Natural killer cell treated with Interleukin-12 subunit alpha and Interleukin-12 subunit beta and Interleukin-15 and Interleukin-18, amount 100 ng/mL, for 72 hours (primary cell): ENCODE results near the gene MMP24. TPM values are rescaled to one million over a fixed set of nuclear protein-coding genes. Genes with fewer than 3 reads are reported as not detected.
A peak's percentile ranks its signal among the peaks of the same experiment; 100 is the strongest.
"Not testable (repeated sequence)": the region's sequence is repeated elsewhere in the genome, so short reads cannot be mapped to it uniquely, and the experiment has no call there.

Experiments
- ATAC-seq, 2 donors: fragments of 150-1000 bp; cut with Tn5 transposase in 1 of 2; sonication (Bioruptor Pico), chemical (Tn5 transposase) in 1 of 2; 2 replicates each; pipeline ENCODE4 v1.10.0; 2021
- DNase-seq: peaks from one replicate; pipeline ENCODE4 v3.0.0; 2022; ENCODE audit warnings: low spot score
- H3K27ac Mint-ChIP-seq, 2 donors: 1 replicate in 1 of 2; 2 replicates in 1 of 2; pipeline ENCODE4 v1.8.0; 2022; ENCODE audit warnings: mixed read lengths in 2 of 2, mild to moderate bottlenecking in 1 of 2, moderate library complexity in 1 of 2
- H3K27me3 Mint-ChIP-seq, 2 donors: 1 replicate in 1 of 2; 2 replicates in 1 of 2; pipeline ENCODE4 v1.8.0; 2022; ENCODE audit warnings: mixed read lengths in 2 of 2
- H3K36me3 Mint-ChIP-seq: one replicate; pipeline ENCODE4 v1.8.0; 2022; ENCODE audit warnings: mixed read lengths
- H3K4me1 Mint-ChIP-seq, 2 donors: 1 replicate in 1 of 2; 2 replicates in 1 of 2; pipeline ENCODE4 v1.8.0; 2022; ENCODE audit warnings: low read depth in 2 of 2, mixed read lengths in 2 of 2, mild to moderate bottlenecking in 1 of 2
- H3K4me3 Mint-ChIP-seq: one replicate; pipeline ENCODE4 v1.8.0; 2022; ENCODE audit warnings: mixed read lengths
- H3K9me3 Mint-ChIP-seq: 2 replicates; pipeline ENCODE4 v1.8.0; 2022; ENCODE audit warnings: mixed read lengths
- total RNA-seq, 2 donors: library from RNA; stranded (reverse); gene quantifications; one replicate each; pipeline ENCODE4 v1.2.3, GENCODE V29; 2022

MMP24 gene
- total RNA-seq, 2 donors from 2014 or later, result not detected

DNA sequence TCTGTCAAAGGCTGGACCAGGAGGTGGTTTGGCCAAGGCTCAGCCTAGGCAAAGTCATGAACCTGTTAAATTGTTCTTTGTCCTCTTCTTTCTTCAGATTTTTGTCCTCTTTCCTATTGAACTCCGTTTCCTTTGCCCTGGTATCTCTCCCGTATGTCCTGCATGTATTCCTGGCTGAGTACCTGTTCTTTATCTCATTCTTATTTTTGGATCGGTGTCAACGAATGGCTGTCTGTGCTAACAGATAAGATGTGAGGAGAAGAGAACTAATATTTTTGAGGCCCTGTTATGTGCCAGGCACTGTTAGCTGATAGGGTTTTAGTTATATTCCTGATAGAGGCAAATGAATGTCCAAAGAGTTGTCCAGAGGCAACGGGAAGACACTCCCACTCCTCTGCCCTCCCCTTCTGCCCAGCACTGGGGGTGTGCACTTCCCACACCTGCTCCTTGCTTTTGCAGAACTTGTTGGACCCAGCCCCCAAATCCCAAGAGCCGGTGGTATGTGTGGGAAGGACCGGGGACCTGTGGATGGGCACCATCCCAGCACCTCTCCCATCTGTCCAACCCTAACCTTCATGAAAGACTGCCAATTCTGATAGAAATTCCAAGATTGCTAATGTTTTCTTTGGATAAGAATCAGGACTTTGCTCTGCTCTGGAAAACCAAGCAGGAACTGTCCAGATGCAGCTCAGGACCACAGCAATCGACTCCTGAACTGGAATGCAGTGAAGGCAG, 30.9 kb downstream of the MMP24 start:
- H3K27ac Mint-ChIP-seq, result no peak overlapping the region
- ATAC-seq, result no peak
- peaks cover 3 to 11% of the 10 kb centered on the region in 2 donors for H3K4me1 Mint-ChIP-seq
- no peak for DNase-seq
- no peaks in the 10 kb centered on the region for H3K9me3 Mint-ChIP-seq
- H3K36me3 Mint-ChIP-seq, result no peaks in the 10 kb centered on the region
- H3K27me3 Mint-ChIP-seq, result no peaks in the 10 kb centered on the region
- H3K4me3 Mint-ChIP-seq, result no peak overlapping the region

DNA sequence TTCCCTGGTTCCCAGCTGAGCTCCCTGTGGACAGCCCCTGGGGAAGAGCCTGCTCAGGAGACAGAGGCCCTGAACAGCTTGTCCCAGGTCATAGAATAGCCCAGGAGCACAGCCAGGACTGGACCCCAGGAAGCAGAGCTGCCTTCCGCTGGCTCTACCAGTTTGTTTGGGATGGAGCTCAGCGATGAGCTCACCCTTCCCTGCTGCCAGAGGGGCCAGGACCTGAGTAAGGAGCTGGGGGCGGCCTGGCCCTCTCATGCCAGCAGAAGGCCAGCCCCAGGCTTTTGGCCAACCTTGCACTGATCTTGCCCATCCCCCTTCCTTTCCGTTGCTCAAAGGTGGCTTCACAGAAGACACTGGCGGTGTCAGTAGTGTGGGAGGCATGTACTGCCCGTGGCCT, 33.9 kb downstream of the MMP24 start:
- Mint-ChIP-seq H3K27me3 (no peaks in the 10 kb centered on the region), H3K27ac (no peak overlapping the region), H3K4me1 (peaks cover 0 to 6% of the 10 kb centered on the region in 2 donors), H3K4me3 (no peak overlapping the region), H3K9me3 (no peaks in the 10 kb centered on the region), H3K36me3 (no peaks in the 10 kb centered on the region)
- DNase-seq, result no peak
- ATAC-seq, result no peak

DNA sequence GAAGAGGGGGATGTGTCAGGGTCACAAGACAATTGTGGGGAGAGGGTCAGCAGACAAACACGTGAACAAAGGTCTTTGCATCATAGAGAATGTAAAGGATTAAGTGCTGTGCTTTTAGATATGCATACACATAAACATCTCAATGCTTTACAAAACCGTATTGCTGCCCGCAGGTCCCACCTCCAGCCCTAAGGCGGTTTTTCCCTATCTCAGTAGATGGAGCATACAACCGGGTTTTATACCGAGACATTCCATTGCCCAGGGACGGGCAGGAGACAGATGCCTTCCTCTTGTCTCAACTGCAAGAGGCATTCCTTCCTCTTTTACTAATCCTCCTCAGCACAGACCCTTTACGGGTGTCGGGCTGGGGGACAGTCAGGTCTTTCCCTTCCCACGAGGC, 35.8 kb downstream of the MMP24 start:
- peaks cover 0 to 12% of the 10 kb centered on the region in 2 donors for H3K4me1 Mint-ChIP-seq
- H3K36me3 Mint-ChIP-seq, H3K4me3 Mint-ChIP-seq, H3K27ac Mint-ChIP-seq, DNase-seq, ATAC-seq, H3K27me3 Mint-ChIP-seq, H3K9me3 Mint-ChIP-seq: not testable (repeated sequence)

- H3K4me1 Mint-ChIP-seq, result peaks cover 0 to 16% of the 10 kb centered on the region in 2 donors
- not testable (repeated sequence) for H3K9me3 Mint-ChIP-seq, H3K27me3 Mint-ChIP-seq, H3K27ac Mint-ChIP-seq, H3K36me3 Mint-ChIP-seq, DNase-seq, ATAC-seq, H3K4me3 Mint-ChIP-seq
Measured at GRCh38 chr20:35262731-35263531, 36.4 kb downstream of the MMP24 start.

- ATAC-seq, result peak in 1 of 2 donors; percentile 28
Measured at GRCh38 chr20:35263532-35264341, 37.2 kb downstream of the MMP24 start.

DNA sequence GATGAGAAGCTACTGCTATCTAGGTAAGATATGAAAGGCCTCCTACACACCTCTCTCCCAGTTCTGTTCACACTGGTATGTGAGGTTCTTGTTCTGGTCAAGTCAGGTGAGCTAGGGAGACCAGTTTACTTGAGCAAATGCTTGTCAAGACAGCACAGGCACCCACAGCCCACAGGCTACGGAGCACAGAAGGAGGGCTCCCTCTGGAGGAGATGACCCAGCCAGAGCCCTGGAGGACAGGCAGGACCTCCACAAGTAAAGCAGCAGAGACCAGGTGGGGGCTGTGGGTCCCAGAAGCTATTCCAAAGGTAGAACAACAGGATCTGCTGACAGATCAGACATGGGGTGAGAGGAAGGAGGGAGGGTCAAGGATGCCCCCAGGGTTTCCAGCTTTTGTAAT, 38.3 kb downstream of the MMP24 start:
- Mint-ChIP-seq H3K36me3 (no peaks in the 10 kb centered on the region), H3K27ac (no peak overlapping the region), H3K4me1 (peaks cover 0 to 20% of the 10 kb centered on the region in 2 donors), H3K9me3 (no peaks in the 10 kb centered on the region), H3K4me3 (no peak overlapping the region), H3K27me3 (no peaks in the 10 kb centered on the region)
- no peak for ATAC-seq
- DNase-seq, result no peak

More at GRCh38 chr20:35263532-35264341, 37.2 kb downstream of the MMP24 start:
- Mint-ChIP-seq H3K36me3 (no peaks in the 10 kb centered on the region), H3K27me3 (no peaks in the 10 kb centered on the region), H3K27ac (no peak overlapping the region), H3K4me1 (peaks cover 0 to 16% of the 10 kb centered on the region in 2 donors), H3K9me3 (no peaks in the 10 kb centered on the region), H3K4me3 (no peak overlapping the region)
- DNase-seq, result no peak

- Mint-ChIP-seq H3K4me1 (peaks cover 0 to 28% of the 10 kb centered on the region in 2 donors), H3K4me3 (no peak overlapping the region), H3K27me3 (no peaks in the 10 kb centered on the region), H3K9me3 (no peaks in the 10 kb centered on the region), H3K36me3 (no peaks in the 10 kb centered on the region), H3K27ac (peak overlapping the region in 1 of 2 donors; percentile 25)
- ATAC-seq, result no peak
- DNase-seq, result no peak
Measured at GRCh38 chr20:35267092-35267491, 40.6 kb downstream of the MMP24 start.

DNA sequence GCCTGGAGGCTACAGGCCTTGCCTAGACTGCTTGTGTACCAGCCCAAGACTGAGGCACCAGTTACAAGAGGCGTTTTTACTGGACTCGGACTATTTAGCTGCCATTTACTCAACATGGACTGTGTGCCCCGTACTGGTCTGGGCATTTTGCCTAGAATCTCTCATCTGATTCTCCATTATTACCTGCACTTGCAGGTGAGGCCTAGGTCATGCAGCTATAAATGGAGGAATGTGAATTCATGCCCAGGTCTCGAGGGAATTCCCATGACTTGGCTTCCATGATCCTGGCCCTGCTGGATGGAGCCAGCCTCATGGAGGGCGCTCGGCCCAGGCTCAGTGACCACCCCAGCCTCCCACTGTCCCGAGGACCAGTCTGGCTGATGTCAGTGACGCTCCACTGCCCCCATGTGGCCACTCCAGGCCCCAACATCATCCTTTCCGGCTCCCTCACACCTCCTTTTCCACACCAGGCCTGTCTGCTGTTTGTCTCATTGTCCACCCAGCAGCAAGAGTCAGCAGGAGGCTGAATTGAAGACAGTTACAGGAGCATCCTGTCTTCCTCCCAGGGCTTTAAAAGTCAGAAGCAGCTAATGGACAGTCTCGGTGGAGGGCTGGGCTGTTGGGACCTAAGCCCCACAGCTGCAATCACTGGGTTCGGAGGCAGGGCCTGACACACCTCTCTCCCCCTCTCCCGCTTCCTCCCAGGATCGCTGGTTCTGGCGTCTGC, 42.7 kb downstream of the MMP24 start:
- DNase-seq (no peak), ATAC-seq (peak; percentile 74 to 76)
- H3K27ac Mint-ChIP-seq, result no peak overlapping the region
- no peaks in the 10 kb centered on the region for H3K27me3 Mint-ChIP-seq
- peaks cover 0 to 27% of the 10 kb centered on the region in 2 donors for H3K4me1 Mint-ChIP-seq
- no peaks in the 10 kb centered on the region for H3K9me3 Mint-ChIP-seq
- H3K36me3 Mint-ChIP-seq, result no peaks in the 10 kb centered on the region
- H3K4me3 Mint-ChIP-seq, result no peak overlapping the region

DNA sequence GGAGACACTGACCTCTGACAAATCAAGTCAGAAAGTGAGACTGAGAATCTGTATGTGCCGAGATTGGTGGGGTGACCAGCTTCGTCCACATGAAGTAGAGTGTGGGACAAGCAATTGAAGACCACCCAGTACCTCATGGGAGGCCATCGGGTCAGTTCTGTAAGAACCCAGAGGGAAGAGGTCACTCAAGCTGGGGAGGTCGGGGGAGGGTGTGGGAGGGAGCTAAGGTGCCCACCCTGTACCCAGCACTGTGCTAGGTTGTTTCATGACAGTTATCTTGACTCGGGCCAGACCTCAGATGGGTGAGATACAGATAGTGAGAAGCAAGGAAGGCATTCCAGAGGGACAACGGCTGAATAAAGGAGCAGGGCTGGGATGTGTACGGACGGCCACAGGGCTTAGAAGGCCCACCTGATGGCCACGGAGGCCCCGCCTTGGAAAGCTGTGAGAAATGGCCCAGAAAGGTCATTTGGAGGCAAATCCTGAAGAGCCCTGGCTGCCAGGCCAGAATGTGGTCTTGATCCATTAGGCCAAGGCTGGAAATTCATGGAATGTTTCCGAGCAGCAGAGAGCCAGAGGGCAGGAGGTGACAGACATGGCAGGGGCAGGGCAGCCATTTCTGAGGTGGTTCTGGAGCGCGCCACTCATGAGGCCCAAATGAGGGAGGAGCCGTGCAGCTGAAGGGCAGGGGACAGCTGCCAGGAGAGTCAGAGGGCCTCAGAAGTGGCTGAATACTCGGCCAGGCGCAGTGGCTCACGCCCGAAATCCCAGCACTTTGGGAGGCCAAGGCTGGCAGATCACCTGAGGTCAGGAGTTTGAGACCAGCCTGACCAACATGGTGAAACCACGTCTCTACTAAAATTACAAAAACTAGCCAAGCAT, 43.8 kb downstream of the MMP24 start:
- DNase-seq (no peak), ATAC-seq (no peak)
- peaks cover 0 to 27% of the 10 kb centered on the region in 2 donors for H3K4me1 Mint-ChIP-seq
- H3K27ac Mint-ChIP-seq, result no peak overlapping the region
- no peaks in the 10 kb centered on the region for H3K9me3 Mint-ChIP-seq
- no peaks in the 10 kb centered on the region for H3K27me3 Mint-ChIP-seq
- H3K36me3 Mint-ChIP-seq, result no peaks in the 10 kb centered on the region
- no peak overlapping the region for H3K4me3 Mint-ChIP-seq

- no peak for ATAC-seq
- Mint-ChIP-seq H3K27me3 (no peaks in the 10 kb centered on the region), H3K36me3 (no peaks in the 10 kb centered on the region), H3K27ac (no peak overlapping the region), H3K9me3 (no peaks in the 10 kb centered on the region), H3K4me1 (peaks cover 0 to 28% of the 10 kb centered on the region in 2 donors), H3K4me3 (no peak overlapping the region)
- no peak for DNase-seq
Measured at GRCh38 chr20:35271073-35271882, 44.8 kb downstream of the MMP24 start.

- ATAC-seq, result no peak
- Mint-ChIP-seq H3K27me3 (no peaks in the 10 kb centered on the region), H3K4me3 (no peak overlapping the region), H3K27ac (no peak overlapping the region), H3K9me3 (no peaks in the 10 kb centered on the region), H3K4me1 (peaks cover 0 to 27% of the 10 kb centered on the region in 2 donors), H3K36me3 (no peaks in the 10 kb centered on the region)
- DNase-seq, result no peak
Measured at GRCh38 chr20:35271904-35272303, 45.4 kb downstream of the MMP24 start.
